HEK293T (cell line): ENCODE results near the gene CIT.
A peak's percentile ranks its signal among the peaks of the same experiment; 100 is the strongest.

Experiments used
- CTCF ChIA-PET: fragments of 350-600 bp; formaldehyde crosslinking; extraction: SDS; loops from one replicate; lab custom pipeline; 2021; ENCODE audit warnings: antibody characterized with exemption, inconsistent platforms; lab: Yijun Ruan, JAX
- POLR2A ChIA-PET: fragments of 350-600 bp; formaldehyde crosslinking; extraction: SDS; loops from one replicate; lab custom pipeline; 2020; ENCODE audit warnings: antibody characterized with exemption, inconsistent platforms; lab: Yijun Ruan, JAX
- DNase-seq: peaks from one replicate; pipeline ENCODE4 v3.0.0; 2012; ENCODE audit warnings: mixed read lengths; ENCODE audit errors: extremely low spot score
- ARNT ChIP-seq: fragments of 450-650 bp; IDR thresholded peaks from 2 replicates; pipeline ENCODE4 v1.6.1; 2017; ENCODE audit warnings: mild to moderate bottlenecking
- BHLHE40 ChIP-seq: fragments of 450-650 bp; IDR thresholded peaks from 2 replicates; pipeline ENCODE4 v1.6.1; 2016; ENCODE audit warnings: mild to moderate bottlenecking, moderate library complexity, borderline replicate concordance
- CTBP1 ChIP-seq: fragments of 450-650 bp; IDR thresholded peaks from 2 replicates; pipeline ENCODE4 v1.6.1; 2016; ENCODE audit warnings: borderline replicate concordance
- ELF4 ChIP-seq: fragments of 450-650 bp; IDR thresholded peaks from 2 replicates; pipeline ENCODE4 v1.6.1; 2017; ENCODE audit warnings: antibody characterized with exemption
- FOXA1 ChIP-seq: fragments of 450-650 bp; IDR thresholded peaks from 2 replicates; pipeline ENCODE4 v1.6.1; 2016; ENCODE audit warnings: mild to moderate bottlenecking
- FOXK2 ChIP-seq: fragments of 450-650 bp; IDR thresholded peaks from 2 replicates; pipeline ENCODE4 v1.6.1; 2016; ENCODE audit warnings: mild to moderate bottlenecking
- FOXM1 ChIP-seq: fragments of 450-650 bp; IDR thresholded peaks from 2 replicates; pipeline ENCODE4 v1.6.1; 2017; ENCODE audit warnings: mild to moderate bottlenecking, borderline replicate concordance
- HDGF ChIP-seq: fragments of 450-650 bp; IDR thresholded peaks from 2 replicates; pipeline ENCODE4 v1.6.1; 2017; ENCODE audit warnings: antibody characterized with exemption, borderline replicate concordance
- L3MBTL2 ChIP-seq: fragments of 450-650 bp; conservative IDR thresholded peaks from 2 replicates; pipeline ENCODE4 v1.6.1; 2016; ENCODE audit warnings: mild to moderate bottlenecking
- LEF1 ChIP-seq: fragments of 450-650 bp; IDR thresholded peaks from 2 replicates; pipeline ENCODE4 v1.6.1; 2017; ENCODE audit warnings: mild to moderate bottlenecking, borderline replicate concordance
- NFRKB ChIP-seq: fragments of 450-650 bp; IDR thresholded peaks from 2 replicates; pipeline ENCODE4 v1.6.1; 2016; ENCODE audit warnings: mild to moderate bottlenecking, moderate library complexity
- SP1 ChIP-seq: fragments of 450-650 bp; IDR thresholded peaks from 2 replicates; pipeline ENCODE4 v1.6.1; 2017
- SUZ12 ChIP-seq: fragments of 450-650 bp; IDR thresholded peaks from 2 replicates; pipeline ENCODE4 v1.6.1; 2016; ENCODE audit warnings: mild to moderate bottlenecking
- TARDBP ChIP-seq: fragments of 450-650 bp; IDR thresholded peaks from 2 replicates; pipeline ENCODE4 v1.6.1; 2016
- ZNF384 ChIP-seq: fragments of 450-650 bp; IDR thresholded peaks from 2 replicates; pipeline ENCODE4 v1.6.1; 2016
- TF ChIP-seq, protein P1 (sequence below): fragments of 450-650 bp; IDR thresholded peaks from 2 replicates; pipeline ENCODE4 v1.6.1; 2016

CIT gene

DNA sequence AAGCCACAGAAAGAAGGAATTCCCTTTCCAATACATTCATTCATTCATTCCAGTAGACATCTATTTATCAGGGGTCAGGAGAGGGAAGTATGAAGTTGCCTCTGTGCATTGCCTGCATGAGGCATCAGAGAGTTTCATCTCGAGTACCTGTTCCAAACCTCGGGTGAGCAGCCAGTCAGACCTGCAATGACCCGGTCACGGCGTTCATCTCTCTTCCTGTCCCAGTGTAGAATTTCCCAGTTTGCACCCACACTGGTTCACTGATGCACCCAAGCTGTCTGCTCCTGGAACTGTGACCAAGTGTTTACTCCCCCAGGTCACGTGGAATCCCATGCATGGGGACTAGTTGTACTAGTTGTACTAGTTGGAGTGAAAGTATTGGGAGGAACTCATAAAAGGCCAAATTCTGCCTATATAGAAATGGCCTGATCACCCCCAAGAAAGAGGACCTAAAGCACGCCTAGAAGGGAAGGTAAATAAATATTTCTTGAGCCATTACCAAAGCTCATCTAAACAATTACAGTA lies 231.5 kb downstream of the CIT start:
- ChIA-PET POLR2A (no interaction called here), CTCF (no interaction called here)
- no peak for DNase-seq
- TF ChIP-seq NFRKB (no peak), HDGF (no peak), L3MBTL2 (no peak), ZNF384 (no peak), SP1 (no peak), SUZ12 (no peak), TARDBP (no peak), LEF1 (no peak)

- ChIA-PET POLR2A (no interaction called here), CTCF (no interaction called here)
- TF ChIP-seq ELF4 (no peak), FOXA1 (no peak), ZNF384 (no peak), BHLHE40 (no peak), LEF1 (no peak), SP1 (no peak), TARDBP (no peak), CTBP1 (no peak), HDGF (no peak), NFRKB (no peak), ARNT (no peak), FOXK2 (no peak), L3MBTL2 (no peak), FOXM1 (no peak), SUZ12 (no peak)
- TF ChIP-seq, protein P1, sequence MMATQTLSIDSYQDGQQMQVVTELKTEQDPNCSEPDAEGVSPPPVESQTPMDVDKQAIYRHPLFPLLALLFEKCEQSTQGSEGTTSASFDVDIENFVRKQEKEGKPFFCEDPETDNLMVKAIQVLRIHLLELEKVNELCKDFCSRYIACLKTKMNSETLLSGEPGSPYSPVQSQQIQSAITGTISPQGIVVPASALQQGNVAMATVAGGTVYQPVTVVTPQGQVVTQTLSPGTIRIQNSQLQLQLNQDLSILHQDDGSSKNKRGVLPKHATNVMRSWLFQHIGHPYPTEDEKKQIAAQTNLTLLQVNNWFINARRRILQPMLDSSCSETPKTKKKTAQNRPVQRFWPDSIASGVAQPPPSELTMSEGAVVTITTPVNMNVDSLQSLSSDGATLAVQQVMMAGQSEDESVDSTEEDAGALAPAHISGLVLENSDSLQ = no peak
Measured at GRCh38 chr12:119644930-119645329, 232.2 kb downstream of the CIT start.

GRCh38 chr12:119642986-119643385 lies 234.1 kb downstream of the CIT start:
- no peak for TF ChIP-seq SP1
- TF ChIP-seq ELF4 = no peak
- TF ChIP-seq CTBP1 = no peak
- no peak for TF ChIP-seq NFRKB
- no peak for TF ChIP-seq L3MBTL2
- TF ChIP-seq ZNF384 = no peak
- no peak for TF ChIP-seq LEF1
- no peak for TF ChIP-seq BHLHE40
- TF ChIP-seq FOXM1 = no peak
- TF ChIP-seq, protein P1 = no peak
- TF ChIP-seq HDGF = no peak
- no peak for TF ChIP-seq FOXK2
- no peak for TF ChIP-seq ARNT
- TF ChIP-seq TARDBP = no peak
- TF ChIP-seq FOXA1 = no peak
- no peak for TF ChIP-seq SUZ12
- CTCF ChIA-PET = interaction anchor here (0.6 to 1.5 kb wide), 5 partner anchors 10 to 40 kb away, joined by 3 to 6 read pairs (median 4); no protein-coding TSS in a partner anchor
- POLR2A ChIA-PET = no interaction called here
- DNase-seq = peak; percentile 10

More at GRCh38 chr12:119644930-119645329, 232.2 kb downstream of the CIT start:
- DNase-seq = no peak
